Activated effector memory CD4-positive, alpha-beta T cell treated with anti-CD3 and anti-CD28 coated beads, Interleukin-2, amount 50 U/mL, for 16 hours (primary cell): Measurements from ENCODE around the gene EIPR1.
A peak's percentile ranks its signal among the peaks of the same experiment; 100 is the strongest.

Experiments used
- DNase-seq: peaks from one replicate; pipeline ENCODE4 v3.0.0-alpha.2; 2020

Gene EIPR1

DNA sequence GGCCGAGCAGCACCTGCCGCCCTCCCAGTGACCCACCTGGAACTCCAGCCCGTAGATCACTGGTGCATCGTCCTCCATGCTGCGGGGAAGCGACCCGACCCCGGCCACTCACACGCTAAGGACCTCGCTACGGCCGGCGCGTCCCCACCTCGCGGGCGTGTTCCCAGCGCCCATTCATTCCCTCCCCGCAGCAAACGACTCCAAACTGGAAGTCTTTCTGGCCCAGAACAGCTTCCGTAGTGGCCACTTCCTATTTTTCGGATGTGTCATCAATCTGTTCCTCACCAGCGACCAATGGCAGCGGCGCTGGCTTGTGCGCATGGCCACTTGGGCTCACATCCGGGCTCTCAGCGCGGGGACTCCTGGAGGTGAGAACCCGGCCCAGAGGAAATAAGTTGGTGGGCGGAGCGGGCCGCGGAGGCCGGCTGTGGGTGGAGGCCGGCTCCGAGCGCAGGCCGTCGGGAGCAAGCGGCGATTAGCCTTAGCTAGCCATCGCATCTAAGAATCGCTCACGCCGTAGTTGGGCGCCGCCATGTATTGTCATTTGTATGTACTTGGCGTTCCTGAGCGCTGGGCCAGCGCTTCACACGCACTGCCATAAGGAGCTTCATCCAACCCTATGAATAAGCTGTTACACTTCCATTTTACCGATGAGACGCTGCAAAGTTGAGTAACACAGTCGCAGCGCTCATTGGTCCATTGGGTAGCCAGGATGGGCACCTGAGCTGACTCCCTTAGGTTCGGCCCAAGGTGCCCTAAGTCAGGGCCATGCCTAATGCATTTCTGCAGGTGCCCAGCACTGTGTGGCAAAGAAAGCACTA is at the start of gene EIPR1:
Gene EIPR1, minus strand, starts transcription at position 207 of the 821 bp plus-strand sequence. Its CDS starts 129 bp downstream, at position 78.
- DNase-seq, result peak; percentile 99

DNA sequence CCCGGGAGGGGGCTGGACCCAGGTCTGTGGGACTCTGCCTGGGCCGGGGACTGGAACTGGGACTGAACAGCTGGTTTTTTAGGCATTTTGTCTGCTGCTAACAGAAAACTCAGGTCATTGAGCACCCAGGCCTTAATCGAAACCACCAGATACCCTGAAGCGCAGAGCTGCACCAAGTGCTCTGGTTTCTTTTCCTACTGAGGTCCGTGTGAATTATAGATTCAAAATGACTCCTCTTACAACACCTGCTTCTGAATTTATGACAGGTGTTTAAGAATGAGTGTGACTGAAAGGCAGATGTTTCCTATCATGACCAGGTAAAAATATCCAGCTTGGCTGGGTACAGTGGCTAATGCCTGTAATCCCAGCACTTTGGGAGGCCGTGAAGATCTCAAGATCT is 49.7 kb upstream of the EIPR1 start:
- no peak for DNase-seq

DNA sequence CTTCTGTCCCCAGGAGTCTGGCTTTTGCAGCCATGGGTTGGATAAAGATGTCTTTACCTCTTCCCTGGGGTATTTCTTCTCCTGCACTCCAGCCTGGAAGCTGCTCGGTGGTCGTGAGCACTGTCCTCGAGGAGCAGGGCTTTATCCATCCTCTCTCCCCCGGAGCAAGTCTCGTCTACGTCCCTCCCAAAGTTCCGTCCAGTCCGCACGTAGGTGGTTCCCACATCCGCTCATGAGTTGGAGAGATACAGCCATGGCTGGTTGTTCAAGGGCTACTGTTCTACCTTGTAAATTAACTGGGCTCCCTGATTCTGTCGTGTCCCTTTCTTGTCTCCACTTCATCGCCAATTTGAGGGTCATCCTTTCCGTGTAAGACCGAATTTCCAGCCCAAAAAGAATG is 49.0 kb upstream of the EIPR1 start:
- no peak for DNase-seq

DNA sequence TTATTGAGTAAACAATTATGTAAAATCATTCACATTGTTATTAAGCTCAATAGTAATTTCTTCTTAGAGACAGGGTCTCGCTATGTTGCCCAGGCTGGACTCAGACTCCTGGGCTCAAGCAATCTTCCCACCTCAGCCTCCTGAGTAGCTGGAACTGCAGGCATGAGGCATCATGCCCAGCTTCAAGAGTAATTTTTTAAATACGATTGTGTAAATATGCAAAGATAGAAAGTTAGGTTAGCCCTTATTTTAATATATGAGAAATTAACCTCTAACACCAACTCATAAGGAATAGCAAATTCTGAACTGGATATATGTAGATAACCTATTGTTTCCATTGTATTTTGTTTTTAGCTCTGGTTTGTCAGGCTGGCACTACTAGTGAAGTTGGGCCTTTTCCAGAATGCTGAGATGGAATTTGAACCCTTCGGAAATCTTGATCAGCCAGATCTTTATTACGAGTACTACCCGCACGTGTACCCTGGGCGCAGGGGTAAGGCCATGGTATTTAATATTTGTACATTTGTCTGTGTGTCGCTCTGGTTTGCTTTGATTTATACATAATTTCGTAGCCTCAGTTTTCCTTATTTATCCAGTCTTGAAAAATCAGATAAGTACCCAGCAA is 46.7 kb upstream of the EIPR1 start:
- DNase-seq, result no peak

DNA sequence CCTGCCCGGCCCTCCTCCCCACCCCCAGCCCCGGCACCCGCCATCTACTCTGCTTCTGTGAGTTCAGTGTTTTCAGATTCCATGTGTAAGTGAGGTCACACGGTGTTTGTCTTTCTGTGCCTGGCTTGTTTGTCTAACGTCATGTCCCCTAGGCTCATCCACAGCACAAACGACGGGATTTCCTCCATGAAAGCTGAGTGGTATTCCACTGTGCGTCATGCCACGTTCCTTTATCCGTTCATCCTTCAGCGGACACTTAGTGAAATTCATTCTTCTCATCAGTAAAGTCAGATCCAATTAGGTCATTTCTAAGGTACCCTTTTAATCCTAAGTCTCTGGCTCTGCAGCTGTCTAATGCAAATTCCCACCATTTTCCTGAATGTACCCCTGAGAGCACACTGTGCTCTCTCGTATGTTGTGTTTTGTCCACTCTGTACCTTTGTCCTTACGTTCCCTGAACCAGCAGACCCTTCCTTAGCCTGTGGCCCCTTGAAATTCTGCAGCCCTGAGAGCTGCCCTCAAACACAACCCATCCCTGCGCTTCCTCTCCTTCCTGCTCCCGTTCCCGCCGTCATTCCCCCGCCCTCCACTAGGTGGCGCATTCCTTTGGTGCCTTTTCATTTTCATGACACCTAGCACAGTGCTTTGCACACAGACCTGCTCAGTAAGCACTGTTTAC is 46.0 kb upstream of the EIPR1 start:
- DNase-seq, result peak; percentile 91

DNA sequence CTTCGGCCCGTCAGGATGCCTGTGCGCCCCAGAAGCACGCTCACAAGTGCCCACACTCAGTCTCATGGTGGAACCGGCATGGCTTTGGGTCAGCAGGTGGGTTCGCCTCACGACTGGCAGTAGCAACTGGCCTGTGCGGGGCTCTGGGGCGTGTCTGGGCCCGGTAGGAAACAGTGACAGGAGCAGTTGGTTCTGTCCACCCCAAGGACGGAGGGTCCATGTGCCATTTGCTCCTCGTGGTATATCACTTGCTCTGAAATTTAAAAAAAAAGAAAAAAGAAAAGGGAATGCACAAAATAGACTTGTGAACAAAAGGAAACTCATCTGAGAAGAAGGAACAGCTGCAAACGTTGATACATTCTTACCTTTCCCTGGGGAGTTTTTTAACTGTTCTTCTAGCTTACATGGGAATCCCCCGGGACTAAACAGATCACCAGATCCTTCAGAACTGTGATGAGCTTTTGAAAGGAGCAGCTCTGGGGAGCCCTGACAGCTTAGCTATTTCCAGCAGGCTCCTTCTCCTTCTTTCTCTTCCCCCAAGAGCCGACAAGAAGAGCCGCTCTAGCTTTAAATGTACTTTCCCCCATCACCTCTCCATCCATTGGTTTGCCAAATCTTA is 44.7 kb upstream of the EIPR1 start:
- DNase-seq, result no peak

DNA sequence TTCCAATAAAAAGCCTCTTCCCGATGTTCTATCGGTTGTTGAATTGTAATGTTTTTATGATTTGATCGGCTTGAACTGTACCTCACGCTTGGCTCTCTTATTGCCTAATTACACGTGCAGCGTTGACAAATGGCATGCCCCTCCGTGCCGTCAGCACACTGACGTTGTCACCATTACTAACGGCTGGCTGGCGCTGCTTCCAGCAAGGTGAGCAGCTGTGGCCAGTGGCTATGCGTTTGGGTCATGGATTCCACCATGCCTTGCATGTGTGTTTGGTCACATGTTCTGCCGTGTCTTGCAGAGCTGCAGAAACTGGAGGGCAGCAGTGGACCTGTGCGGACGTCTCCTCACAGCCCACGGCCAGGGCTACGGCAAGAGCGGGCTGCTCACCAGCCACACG is 44.0 kb upstream of the EIPR1 start:
- no peak for DNase-seq

DNA sequence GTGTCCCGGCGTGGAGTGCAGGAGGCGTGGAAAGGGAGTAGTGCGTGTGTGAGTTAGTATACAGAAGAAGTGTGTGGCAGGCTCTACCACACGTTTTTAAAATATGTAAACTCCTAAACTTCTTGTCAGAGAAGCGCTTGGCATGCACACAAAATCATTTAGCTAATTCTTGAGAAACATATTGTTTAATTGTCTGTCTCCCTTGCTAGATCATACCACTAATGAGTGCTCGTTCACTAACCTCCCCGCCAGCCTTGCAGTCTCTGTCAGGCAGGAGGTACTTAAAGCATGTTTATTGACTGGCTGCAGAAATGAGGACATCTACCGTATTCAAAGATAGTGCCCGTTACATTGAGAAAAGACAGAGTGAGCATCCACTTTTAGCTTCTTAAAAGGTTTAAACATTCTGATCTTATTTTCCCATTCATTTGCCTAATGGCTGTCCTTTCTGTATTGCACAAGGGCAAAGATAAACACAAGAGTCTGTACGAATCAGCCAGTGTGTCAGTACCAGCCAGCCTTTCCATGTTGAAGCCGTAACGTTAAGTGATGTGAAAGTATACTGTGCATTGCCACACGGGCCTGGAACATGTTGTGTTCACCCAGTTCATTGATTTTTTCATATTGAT is 43.3 kb upstream of the EIPR1 start:
- DNase-seq, result no peak

DNA sequence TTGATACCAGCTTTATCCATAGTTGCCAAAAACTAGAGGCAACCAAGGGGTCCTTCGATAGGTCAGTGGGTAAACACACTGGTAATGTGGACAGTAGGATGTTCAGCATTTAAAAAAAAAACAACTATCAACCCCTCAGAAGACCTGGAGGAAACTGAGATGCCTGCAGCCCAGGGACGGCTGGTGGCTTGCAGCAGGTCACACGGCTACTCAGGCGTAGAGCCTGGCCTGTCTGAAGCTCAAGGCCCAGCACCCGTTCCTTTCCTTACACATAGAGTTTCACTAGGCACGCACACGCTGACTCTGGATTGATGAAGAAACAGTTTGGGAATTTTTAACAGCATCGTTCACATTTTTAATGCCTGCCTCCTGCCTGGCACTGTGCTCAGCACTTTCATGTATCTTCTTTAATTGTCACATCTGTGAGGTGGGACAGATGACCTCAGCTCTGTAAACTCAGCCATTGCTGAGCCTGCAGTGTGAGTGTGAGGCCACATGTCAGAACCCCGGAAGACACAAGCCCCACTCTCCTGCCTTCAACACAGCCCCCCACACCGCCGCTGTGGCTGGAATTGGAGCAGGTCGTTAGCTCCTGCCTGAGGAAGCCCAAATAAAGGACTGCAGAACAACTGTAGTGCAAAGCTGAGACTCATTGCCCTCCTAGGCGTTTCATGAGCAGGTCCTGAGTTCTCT is 42.6 kb upstream of the EIPR1 start:
- no peak for DNase-seq

DNA sequence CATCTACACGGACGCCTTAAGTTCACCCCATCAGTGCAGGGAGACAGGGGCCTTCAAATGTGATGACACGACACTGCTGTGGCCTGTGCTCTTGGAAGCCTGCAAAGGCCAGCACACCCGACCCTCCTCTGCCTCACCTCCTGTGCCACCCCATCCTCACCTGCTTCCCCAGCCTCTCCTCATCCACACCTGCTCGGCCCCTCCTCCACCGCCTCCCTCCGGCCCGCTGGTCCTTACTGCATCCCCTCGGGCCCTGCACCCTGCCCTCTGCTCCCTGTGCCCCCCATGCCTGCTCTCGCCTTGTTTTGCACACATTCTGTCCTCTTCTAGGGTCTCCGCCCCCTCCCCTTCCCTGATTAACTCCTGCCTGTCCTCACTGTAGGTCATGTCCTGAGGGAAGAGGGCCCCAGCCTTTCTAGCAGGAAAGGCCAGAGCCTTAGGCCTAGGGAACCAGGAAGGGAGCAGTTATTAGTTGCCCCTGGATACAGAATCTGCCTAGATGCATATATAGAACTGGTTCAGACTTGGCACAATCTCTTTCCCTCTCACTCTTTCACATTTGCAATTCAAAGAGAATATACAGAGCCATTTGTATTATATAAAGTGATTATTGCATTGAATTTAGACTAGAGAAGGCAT is 41.3 kb upstream of the EIPR1 start:
- no peak for DNase-seq

DNA sequence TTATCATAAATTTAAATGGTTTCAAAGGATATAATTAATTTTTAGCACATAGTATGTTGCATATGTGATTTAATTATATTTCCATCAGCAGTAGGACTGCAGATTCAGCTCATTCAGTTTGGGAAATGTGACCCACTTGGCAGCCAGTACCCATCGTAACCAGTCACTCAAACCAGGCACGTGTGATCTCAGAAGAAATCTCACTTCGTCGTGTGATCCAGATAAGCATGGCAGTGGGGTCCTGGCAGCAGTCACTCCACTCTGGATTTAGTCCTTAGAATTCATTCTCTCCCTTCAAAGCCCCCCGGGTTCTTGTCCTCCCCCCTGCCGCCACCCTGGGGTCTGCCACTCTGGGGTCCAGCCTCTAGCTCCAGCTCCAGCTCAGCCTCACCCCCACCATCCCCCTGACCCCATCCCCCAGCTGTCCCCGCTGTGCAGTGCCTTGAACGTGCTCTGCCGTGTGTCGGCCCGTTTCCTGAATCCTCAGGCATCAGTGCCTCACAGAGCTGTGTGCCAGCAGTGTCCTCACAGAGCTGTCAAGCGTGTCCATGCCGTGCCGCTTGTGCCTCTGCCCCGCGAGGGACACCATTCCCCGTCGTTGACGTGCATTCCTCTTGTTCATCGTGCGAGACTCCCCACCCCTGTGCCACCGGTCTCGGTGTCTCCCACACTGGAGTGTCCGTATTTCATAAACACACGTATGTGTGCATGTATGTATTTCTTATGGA is 36.7 kb upstream of the EIPR1 start:
- no peak for DNase-seq

DNA sequence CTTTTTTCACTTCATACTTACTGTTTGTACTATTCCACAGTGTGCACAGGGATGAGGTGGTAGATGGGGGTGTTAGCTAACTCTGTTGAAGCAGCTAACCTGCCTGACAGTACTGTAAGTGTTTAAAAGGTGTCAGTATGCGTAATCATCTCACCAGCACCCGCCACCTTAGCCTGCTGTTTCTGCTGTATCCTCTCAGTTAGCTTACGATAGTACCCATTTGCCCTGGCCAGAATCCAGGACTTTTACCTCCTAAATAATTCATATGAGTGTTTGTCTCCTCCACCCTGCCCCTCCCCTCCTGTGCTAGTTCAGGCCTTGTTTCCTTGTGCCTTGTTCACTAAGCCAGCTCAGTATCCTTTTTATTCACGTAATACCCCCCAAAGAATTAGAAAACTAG is 36.1 kb upstream of the EIPR1 start:
- no peak for DNase-seq

DNA sequence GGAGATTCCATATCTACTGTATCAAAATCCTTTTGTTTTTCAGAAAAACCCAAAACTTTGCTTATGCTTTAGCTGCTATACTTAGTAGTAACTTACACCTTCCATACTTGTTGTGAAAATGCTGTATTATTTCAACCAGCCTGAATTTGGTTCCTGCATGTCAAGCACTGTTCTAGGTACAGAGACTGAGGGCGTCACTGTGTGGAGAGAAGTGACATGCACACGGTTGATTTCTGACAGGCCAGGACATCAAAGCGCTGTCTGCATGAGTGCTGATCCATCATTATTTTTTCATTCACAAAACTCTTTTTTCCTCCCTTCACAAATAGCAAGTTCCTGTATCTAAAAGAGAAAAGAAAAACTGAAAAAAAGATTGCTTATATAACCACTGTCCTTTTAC is 33.5 kb upstream of the EIPR1 start:
- no peak for DNase-seq

DNA sequence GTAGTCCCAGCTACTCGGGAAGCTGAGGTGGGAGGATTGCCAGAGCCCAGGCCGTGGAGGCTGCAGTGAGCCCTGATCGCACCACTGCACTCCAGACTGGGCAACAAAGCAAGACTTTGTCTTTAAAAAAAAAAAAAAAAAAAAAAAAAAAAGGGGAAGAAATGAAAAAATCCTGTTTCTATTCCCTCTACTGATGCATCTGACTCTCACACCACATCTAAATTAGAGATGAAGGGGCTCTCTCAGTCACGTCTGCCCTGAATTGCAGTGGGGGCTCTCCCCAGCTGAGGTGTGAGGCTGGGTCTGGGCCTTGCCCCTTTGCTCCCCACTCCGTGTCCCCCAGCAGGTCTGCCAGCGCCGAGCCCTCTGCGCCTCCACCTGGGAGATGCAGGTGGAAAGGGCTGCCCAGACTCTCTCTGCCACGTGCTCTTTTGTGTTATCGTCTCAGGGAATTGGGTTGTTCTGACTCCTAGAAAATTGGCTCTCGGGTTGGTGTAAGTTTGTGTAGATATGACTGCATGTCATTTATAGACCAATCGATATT is 32.1 kb upstream of the EIPR1 start:
- DNase-seq, result no peak

DNA sequence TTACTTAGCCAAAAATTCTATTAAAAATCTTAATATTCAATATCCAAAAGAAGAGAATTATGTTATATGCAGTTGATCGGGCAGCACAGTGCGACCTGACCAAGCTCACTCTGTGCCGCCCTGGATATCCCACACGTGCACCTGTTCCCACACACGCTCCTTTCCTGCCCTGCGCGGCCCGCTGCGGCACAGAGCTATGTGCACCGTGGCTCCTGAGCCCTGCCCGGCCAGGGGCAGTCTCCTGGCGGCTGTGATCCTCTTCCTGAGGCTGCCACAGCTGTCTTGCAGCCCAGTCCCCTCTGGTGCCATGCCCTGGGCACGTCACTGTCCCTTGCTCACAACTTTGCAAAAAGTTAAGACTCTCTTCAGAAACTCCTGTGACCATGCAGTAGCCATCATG is 31.2 kb upstream of the EIPR1 start:
- DNase-seq, result no peak

DNA sequence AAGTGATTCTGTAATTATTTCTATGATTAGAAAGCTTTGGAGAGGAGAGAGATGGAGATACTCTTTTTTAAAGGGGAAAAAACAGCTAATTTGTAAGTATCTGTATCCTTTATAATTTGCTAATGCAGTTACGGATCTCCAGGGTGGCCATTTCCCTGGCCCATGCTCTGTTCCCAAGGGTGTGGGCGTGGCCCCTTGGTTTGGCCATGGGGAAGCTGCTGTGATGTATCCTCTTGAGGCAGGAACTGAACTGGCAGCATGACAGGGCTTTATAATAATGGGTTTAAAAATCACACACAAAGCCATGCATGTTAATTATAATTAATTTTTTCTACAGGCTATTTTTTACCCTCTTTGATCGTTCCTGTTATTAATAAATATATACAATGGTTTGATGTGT is 28.9 kb upstream of the EIPR1 start:
- DNase-seq, result no peak

DNA sequence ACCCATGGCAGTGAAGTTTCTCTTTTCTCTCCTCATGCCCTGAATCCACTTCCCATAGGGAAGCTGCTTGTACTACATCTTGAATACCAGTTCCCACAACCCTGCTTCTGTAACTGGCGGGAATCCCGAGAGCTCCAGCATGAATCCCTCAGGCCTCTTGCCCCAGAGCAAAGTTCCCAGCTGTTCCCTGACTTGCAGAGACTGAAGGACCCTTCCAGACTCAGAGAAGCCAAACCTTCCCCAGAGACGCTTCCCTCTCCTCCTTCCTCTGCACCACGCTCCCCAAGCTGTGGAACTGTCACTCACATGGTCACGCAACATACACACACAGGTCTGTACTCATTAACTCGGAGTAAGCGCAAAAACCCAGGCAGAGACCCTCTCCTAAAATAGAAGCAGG is 28.3 kb upstream of the EIPR1 start:
- DNase-seq, result no peak

DNA sequence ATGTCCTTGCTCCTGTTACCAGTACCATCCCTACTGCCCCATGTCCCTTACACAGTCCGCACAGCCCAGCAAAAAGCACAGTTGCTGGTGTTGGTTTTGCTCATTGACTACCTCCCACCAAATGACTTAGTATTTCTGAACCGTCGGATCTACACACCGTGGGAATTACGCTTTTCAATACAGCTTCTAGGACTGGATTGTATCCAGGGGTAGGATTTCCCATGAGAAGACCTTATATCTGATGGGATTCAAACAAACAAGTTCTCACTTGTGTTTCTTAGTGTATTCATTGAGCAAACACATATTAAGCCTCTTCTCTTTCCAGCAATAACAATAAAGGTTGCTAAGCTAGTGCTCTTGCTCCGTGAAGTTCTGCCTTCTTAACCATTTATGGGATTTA is 27.7 kb upstream of the EIPR1 start:
- no peak for DNase-seq

DNA sequence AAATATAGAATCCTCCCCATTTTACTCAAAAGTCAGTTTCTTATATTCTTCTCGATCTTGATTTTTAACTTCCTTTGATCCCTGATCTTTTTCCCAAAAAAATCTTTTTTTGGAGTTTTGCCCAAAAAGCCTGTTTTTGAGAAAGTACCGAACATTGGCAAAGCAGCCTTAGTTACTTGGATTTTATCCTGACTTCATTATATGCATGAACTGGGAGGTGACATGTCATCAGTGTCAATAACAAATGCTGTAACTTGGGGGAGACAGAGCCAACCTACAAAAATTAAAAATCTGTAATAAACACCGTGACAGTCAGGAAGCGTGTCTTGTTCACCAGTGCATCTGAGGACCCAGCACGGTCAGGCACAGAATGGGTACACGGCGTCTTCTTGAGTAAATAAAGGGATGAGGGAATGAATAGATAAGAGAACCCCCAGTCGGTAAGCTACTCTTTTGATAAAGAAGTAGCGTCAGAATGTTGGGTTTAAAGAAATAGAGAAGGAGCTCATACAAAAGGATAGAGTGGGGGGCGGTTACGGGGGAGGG is 26.8 kb upstream of the EIPR1 start:
- no peak for DNase-seq

DNA sequence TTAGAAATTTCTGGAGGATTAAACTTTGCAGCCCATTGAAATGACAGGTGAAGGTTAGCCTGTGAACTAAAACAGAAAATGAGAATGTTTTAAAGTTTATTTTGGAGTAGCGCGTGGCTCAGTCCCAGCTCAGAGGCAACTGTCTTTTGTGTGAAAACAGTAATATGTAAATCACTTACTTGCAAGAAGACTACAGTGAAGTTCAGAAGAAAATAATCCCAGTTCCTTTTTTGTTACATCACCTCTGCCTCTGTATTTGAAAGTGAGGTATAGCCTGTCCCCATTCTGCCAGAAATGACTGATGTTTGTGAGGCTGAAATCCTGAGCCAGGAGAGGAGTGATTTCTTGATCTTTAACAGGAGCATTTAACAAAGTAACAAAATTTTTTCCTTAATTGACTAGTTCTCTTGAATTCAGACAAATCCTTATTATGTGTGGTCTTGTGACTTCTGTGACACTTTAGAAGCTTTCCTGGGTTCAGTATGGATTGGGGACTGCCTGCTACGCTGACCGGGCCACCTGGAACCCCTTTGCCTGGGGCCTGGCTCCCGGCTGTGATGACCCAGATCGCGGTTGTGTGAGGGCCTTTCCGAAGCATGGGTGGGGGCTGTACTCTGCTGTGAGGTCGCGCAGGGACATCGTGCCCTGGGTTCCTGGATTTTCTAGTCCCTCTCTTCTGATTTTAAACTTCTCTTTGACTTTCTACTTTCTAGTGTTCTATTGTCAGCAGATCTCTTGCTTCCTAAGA is 26.1 kb upstream of the EIPR1 start:
- no peak for DNase-seq
